Tibial nerve (tissue), 3 donors: ENCODE measurements around the gene SHISA7.

Source experiments
- POLR2A ChIP-seq, 2 donors: fragments of 450-650 bp; IDR thresholded peaks; one replicate each; pipeline ENCODE4 v1.6.1; 2017; ENCODE audit warnings: antibody characterized with exemption in 2 of 2, mild to moderate bottlenecking in 2 of 2, moderate library complexity in 2 of 2
- TF ChIP-seq, protein P1 (sequence below), 5 experiments: fragments of 200-600 bp in 3 of 5; fragments of 450-650 bp in 2 of 5; sonication (generic) in 3 of 5; IDR thresholded peaks; one replicate each; pipeline ENCODE4 v1.5.1; 2016 to 2019; ENCODE audit warnings: antibody characterized with exemption in 5 of 5, mild to moderate bottlenecking in 3 of 5, moderate library complexity in 2 of 5

DNA sequence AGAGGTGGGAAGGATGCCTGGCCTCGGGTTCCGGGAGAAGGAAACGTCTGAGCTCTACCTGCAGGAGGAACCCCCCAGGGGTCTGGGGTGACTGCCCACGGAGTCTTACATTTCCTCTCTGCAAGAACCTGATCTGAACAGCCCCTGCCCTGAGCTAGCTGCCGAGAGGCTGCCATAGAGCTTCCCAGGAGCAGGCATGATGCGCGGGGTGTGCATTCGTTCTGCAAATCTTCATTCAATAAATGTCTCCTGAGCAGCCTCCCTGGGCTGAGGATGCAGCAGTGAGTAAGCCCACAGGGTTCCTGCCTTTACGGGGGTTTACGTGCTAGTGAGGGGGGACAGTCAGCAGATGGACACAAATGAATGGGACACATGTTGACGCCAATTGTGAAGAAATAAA is 1.5 kb upstream of the SHISA7 start:
- TF ChIP-seq, protein P1, sequence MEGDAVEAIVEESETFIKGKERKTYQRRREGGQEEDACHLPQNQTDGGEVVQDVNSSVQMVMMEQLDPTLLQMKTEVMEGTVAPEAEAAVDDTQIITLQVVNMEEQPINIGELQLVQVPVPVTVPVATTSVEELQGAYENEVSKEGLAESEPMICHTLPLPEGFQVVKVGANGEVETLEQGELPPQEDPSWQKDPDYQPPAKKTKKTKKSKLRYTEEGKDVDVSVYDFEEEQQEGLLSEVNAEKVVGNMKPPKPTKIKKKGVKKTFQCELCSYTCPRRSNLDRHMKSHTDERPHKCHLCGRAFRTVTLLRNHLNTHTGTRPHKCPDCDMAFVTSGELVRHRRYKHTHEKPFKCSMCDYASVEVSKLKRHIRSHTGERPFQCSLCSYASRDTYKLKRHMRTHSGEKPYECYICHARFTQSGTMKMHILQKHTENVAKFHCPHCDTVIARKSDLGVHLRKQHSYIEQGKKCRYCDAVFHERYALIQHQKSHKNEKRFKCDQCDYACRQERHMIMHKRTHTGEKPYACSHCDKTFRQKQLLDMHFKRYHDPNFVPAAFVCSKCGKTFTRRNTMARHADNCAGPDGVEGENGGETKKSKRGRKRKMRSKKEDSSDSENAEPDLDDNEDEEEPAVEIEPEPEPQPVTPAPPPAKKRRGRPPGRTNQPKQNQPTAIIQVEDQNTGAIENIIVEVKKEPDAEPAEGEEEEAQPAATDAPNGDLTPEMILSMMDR (IDR thresholded peaks at IDR 0.05): no peak
- TF ChIP-seq POLR2A (IDR thresholded peaks at IDR 0.05): no peak
